Lower lobe of right lung (tissue), 2 donors: ENCODE results near the gene PLXNA4. TPM values are rescaled to one million over a fixed set of nuclear protein-coding genes. Genes with fewer than 3 reads are reported as not detected.

Experiments
- ATAC-seq, 2 donors: fragments of 200-7000 bp; cut with Tn5 transposase; one replicate each; pipeline ENCODE4 v1.9.1; 2020 to 2022; ENCODE audit warnings: mild to moderate bottlenecking in 2 of 2, moderate library complexity in 2 of 2
- DNase-seq: peaks from one replicate; pipeline ENCODE4 v3.0.0-alpha.2; 2020
- H3K27ac ChIP-seq: fragments of 200-600 bp; one replicate; pipeline ENCODE4 v1.8.0; 2022
- H3K27me3 ChIP-seq: fragments of 200-600 bp; one replicate; pipeline ENCODE4 v1.8.0; 2022; ENCODE audit warnings: low read depth
- H3K36me3 ChIP-seq: fragments of 200-600 bp; one replicate; pipeline ENCODE4 v1.8.0; 2022; ENCODE audit warnings: mild to moderate bottlenecking
- H3K4me1 ChIP-seq: fragments of 200-600 bp; one replicate; pipeline ENCODE4 v1.8.0; 2022
- H3K4me3 ChIP-seq: fragments of 200-600 bp; one replicate; pipeline ENCODE4 v1.8.0; 2022; ENCODE audit warnings: mild to moderate bottlenecking
- H3K9me3 ChIP-seq: fragments of 200-600 bp; one replicate; pipeline ENCODE4 v1.8.0; 2022
- CTCF ChIP-seq: fragments of 200-600 bp; IDR thresholded peaks from one replicate; pipeline ENCODE4 v1.8.0; 2022; ENCODE audit warnings: antibody characterized with exemption, mild to moderate bottlenecking
- intact Hi-C: fragments of 100-400 bp; cut with DNase I; formaldehyde crosslinking; loops from one replicate; pipeline ENCODE4 v1.11.0; 2022
- total RNA-seq: library from RNA; stranded (reverse); fragmentation: NEBNext Ultra II Directional; extraction: Animal tissue kit (Norgen Biotek cat#: 25700); gene quantifications from one replicate; pipeline ENCODE4 v1.2.1, GENCODE V29; 2021
- donor health status: DM: no; HTN: yes; CAD: no; lungs with severe emphysema.

Gene PLXNA4
- total RNA-seq, 1 donor from 2014 or later, result 4.3 TPM

GRCh38 chr7:132419542-132419941 is 156.7 kb downstream of the PLXNA4 start:
- intact Hi-C loops, result no loop called here
- no peak for DNase-seq

GRCh38 chr7:132418840-132419239 is 157.4 kb downstream of the PLXNA4 start:
- H3K4me1 ChIP-seq, result no peaks in the 10 kb centered on the region
- no peak for DNase-seq
- no peak for ATAC-seq
- no peak overlapping the region for H3K27ac ChIP-seq
- no peaks in the 10 kb centered on the region for H3K9me3 ChIP-seq
- H3K27me3 ChIP-seq, result no peaks in the 10 kb centered on the region
- no peak for TF ChIP-seq CTCF
- H3K36me3 ChIP-seq, result no peaks in the 10 kb centered on the region
- intact Hi-C loops, result no loop called here
- H3K4me3 ChIP-seq, result no peak overlapping the region

More at GRCh38 chr7:132419542-132419941, 156.7 kb downstream of the PLXNA4 start:
- ATAC-seq, result peak; percentile 21 to 25
- Histone ChIP-seq H3K27me3 (peaks cover 2% of the 10 kb centered on the region), H3K4me3 (no peak overlapping the region), H3K27ac (no peak overlapping the region), H3K36me3 (no peaks in the 10 kb centered on the region), H3K9me3 (no peaks in the 10 kb centered on the region), H3K4me1 (no peaks in the 10 kb centered on the region)
- no peak for TF ChIP-seq CTCF

- no peak overlapping the region for H3K27ac ChIP-seq
- H3K9me3 ChIP-seq, result no peaks in the 10 kb centered on the region
- H3K4me1 ChIP-seq, result no peaks in the 10 kb centered on the region
- H3K4me3 ChIP-seq, result no peak overlapping the region
- no peaks in the 10 kb centered on the region for H3K27me3 ChIP-seq
- no peaks in the 10 kb centered on the region for H3K36me3 ChIP-seq
- DNase-seq (no peak), ATAC-seq (no peak)
- intact Hi-C loops, result no loop called here
- TF ChIP-seq CTCF, result no peak
Measured at GRCh38 chr7:132417103-132417906, 159.0 kb downstream of the PLXNA4 start.

GRCh38 chr7:132416395-132416794 is 159.9 kb downstream of the PLXNA4 start:
- DNase-seq, result no peak
- Histone ChIP-seq H3K4me3 (no peak overlapping the region), H3K9me3 (no peaks in the 10 kb centered on the region), H3K4me1 (no peaks in the 10 kb centered on the region), H3K27ac (no peak overlapping the region), H3K27me3 (no peaks in the 10 kb centered on the region), H3K36me3 (no peaks in the 10 kb centered on the region)
- intact Hi-C loops, result no loop called here
- TF ChIP-seq CTCF, result no peak
- no peak for ATAC-seq

- DNase-seq (no peak), ATAC-seq (no peak)
- peaks cover 6% of the 10 kb centered on the region for H3K4me1 ChIP-seq
- H3K27me3 ChIP-seq, result no peaks in the 10 kb centered on the region
- intact Hi-C loops, result no loop called here
- no peak overlapping the region for H3K4me3 ChIP-seq
- no peaks in the 10 kb centered on the region for H3K36me3 ChIP-seq
- no peaks in the 10 kb centered on the region for H3K9me3 ChIP-seq
- no peak for TF ChIP-seq CTCF
- no peak overlapping the region for H3K27ac ChIP-seq
Measured at GRCh38 chr7:132415259-132415658, 161.0 kb downstream of the PLXNA4 start.
